H1 (cell line): Measurements from ENCODE around the gene MOGAT2. TPM values are rescaled to one million over a fixed set of nuclear protein-coding genes. Genes with fewer than 3 reads are reported as not detected.

Source experiments
- CTCF ChIA-PET: fragments of 300-600 bp; sonication (Branson Sonifier 250); formaldehyde crosslinking; loops from one replicate; lab custom pipeline; 2021; ENCODE audit not compliant: partially characterized antibody; lab: Charles Lee
- POLR2A ChIA-PET: fragments of 300-600 bp; sonication (Branson Sonifier 250); formaldehyde crosslinking; loops from one replicate; lab custom pipeline; 2021; ENCODE audit warnings: inconsistent platforms; ENCODE audit not compliant: partially characterized antibody; lab: Charles Lee
- DNase-seq, 2 experiments: peaks; one replicate each; pipeline versions ENCODE4 v3.0.0 to v3.0.0-alpha.2; 2010 to 2022; ENCODE audit warnings: low spot score in 2 of 2, low read depth in 1 of 2, mixed read lengths in 1 of 2
- FAIRE-seq: peaks from 2 replicates; lab custom pipeline; 2011; peaks lifted over from hg19 to GRCh38; lab: Jason Lieb, UNC
- H2AFZ ChIP-seq: 2 replicates; pipeline ENCODE4 v1.8.1; 2012; ENCODE audit warnings: low read length, inconsistent platforms
- H2AK5ac ChIP-seq: 2 replicates; pipeline ENCODE4 v1.6.1; 2013; ENCODE audit warnings: low read depth, low read length
- H2BK120ac ChIP-seq: replicated peaks from 2 replicates; pipeline ENCODE3; 2013; ENCODE audit warnings: low read depth, low read length, inconsistent platforms
- H2BK12ac ChIP-seq: 2 replicates; pipeline ENCODE4 v1.6.1; 2013; ENCODE audit warnings: low read depth, low read length
- H2BK15ac ChIP-seq: 2 replicates; pipeline ENCODE4 v1.6.1; 2013; ENCODE audit warnings: low read length
- H2BK20ac ChIP-seq: 2 replicates; pipeline ENCODE4 v1.6.1; 2013; ENCODE audit warnings: low read length
- H2BK5ac ChIP-seq: 2 replicates; pipeline ENCODE4 v1.6.1; 2013; ENCODE audit warnings: low read depth, low read length
- H3K14ac ChIP-seq: 2 replicates; pipeline ENCODE4 v1.6.1; 2013; ENCODE audit warnings: inconsistent platforms; ENCODE audit not compliant: insufficient read length
- H3K18ac ChIP-seq: 2 replicates; pipeline ENCODE4 v1.6.1; 2013; ENCODE audit warnings: low read length; ENCODE audit errors: extremely low read depth
- H3K23ac ChIP-seq: 2 replicates; pipeline ENCODE4 v1.6.1; 2013; ENCODE audit warnings: inconsistent platforms; ENCODE audit not compliant: insufficient read length
- H3K23me2 ChIP-seq: 2 replicates; pipeline ENCODE4 v1.6.1; 2013; ENCODE audit warnings: low read depth, low read length
- H3K27ac ChIP-seq: 2 replicates; pipeline ENCODE4 v1.6.1; 2011; ENCODE audit warnings: low read depth, low read length, inconsistent platforms
- H3K27me3 ChIP-seq, 4 experiments: replicated peaks in 1 of 4; 1 replicate in 1 of 4; 2 replicates in 3 of 4; pipeline versions ENCODE4 v1.6.1 to v1.8.1; 2011 to 2013; ENCODE audit warnings: low read length in 3 of 4, mild to moderate bottlenecking in 3 of 4, inconsistent platforms in 2 of 4, mixed read lengths in 2 of 4, moderate library complexity in 1 of 4; ENCODE audit not compliant: control insufficient read depth in 3 of 4, insufficient read depth in 3 of 4; ENCODE audit errors: extremely low read depth in 1 of 4
- H3K36me3 ChIP-seq, 4 experiments: 2 replicates each; pipeline versions ENCODE4 v1.6.1 to v1.8.1; 2011 to 2013; ENCODE audit warnings: mild to moderate bottlenecking in 4 of 4, low read length in 3 of 4, moderate library complexity in 2 of 4, control low read depth in 1 of 4, inconsistent platforms in 1 of 4; ENCODE audit not compliant: insufficient read depth in 4 of 4, control insufficient read depth in 2 of 4
- H3K4ac ChIP-seq: replicated peaks from 2 replicates; pipeline ENCODE3; 2013; ENCODE audit warnings: low read length, low read depth, mixed read lengths, inconsistent platforms; ENCODE audit not compliant: insufficient read length
- H3K4me1 ChIP-seq, 4 experiments: replicated peaks in 1 of 4; 1 replicate in 1 of 4; 2 replicates in 3 of 4; pipeline versions ENCODE4 v1.6.1 to v1.8.1; 2011 to 2013; ENCODE audit warnings: low read length in 3 of 4, inconsistent platforms in 2 of 4, mixed read lengths in 1 of 4; ENCODE audit not compliant: insufficient read depth in 4 of 4, control insufficient read depth in 3 of 4
- H3K4me2 ChIP-seq, 2 experiments: 2 replicates each; pipeline versions ENCODE4 v1.6.1 to v1.8.1; 2011 to 2013; ENCODE audit warnings: low read depth in 2 of 2, low read length in 2 of 2, control low read depth in 1 of 2, inconsistent platforms in 1 of 2, mild to moderate bottlenecking in 1 of 2; ENCODE audit not compliant: insufficient read depth in 1 of 2
- H3K4me3 ChIP-seq, 4 experiments: fragments of 200-600, 300-600 bp in 1 of 4; sonication (generic), shearing (Covaris generic), sonication (Bioruptor Twin) in 1 of 4; 2 replicates each; pipeline versions ENCODE4 v1.5.1 to v1.8.1; 2011 to 2016; ENCODE audit warnings: low read length in 4 of 4, low read depth in 3 of 4, control low read depth in 2 of 4, inconsistent platforms in 2 of 4, mild to moderate bottlenecking in 2 of 4, mixed read lengths in 1 of 4, moderate library complexity in 1 of 4; ENCODE audit not compliant: insufficient read depth in 2 of 4; ENCODE audit errors: extremely low read depth in 1 of 4
- H3K56ac ChIP-seq: replicated peaks from 2 replicates; pipeline ENCODE3; 2013; ENCODE audit warnings: low read depth, mild to moderate bottlenecking, mixed read lengths, low read length, inconsistent platforms; ENCODE audit not compliant: insufficient read length
- H3K79me1 ChIP-seq: 2 replicates; pipeline ENCODE4 v1.6.1; 2013; ENCODE audit warnings: low read depth, low read length, control low read depth
- H3K79me2 ChIP-seq, 2 experiments: 2 replicates each; pipeline versions ENCODE4 v1.6.1 to v1.8.1; 2012 to 2013; ENCODE audit warnings: low read length in 2 of 2, mild to moderate bottlenecking in 2 of 2, inconsistent platforms in 1 of 2; ENCODE audit not compliant: insufficient read depth in 2 of 2, control insufficient read depth in 1 of 2
- H3K9ac ChIP-seq, 4 experiments: replicated peaks in 1 of 4; 1 replicate in 1 of 4; 2 replicates in 3 of 4; pipeline versions ENCODE4 v1.6.1 to v1.8.1; 2011 to 2013; ENCODE audit warnings: low read depth in 3 of 4, low read length in 3 of 4, control low read depth in 2 of 4, mild to moderate bottlenecking in 2 of 4, moderate library complexity in 2 of 4, inconsistent platforms in 1 of 4; ENCODE audit errors: extremely low read depth in 1 of 4
- H3K9me3 ChIP-seq, 2 experiments: 2 replicates each; pipeline versions ENCODE4 v1.6.1 to v1.8.1; 2012 to 2013; ENCODE audit warnings: mild to moderate bottlenecking in 2 of 2, moderate library complexity in 2 of 2, control low read depth in 1 of 2, inconsistent platforms in 1 of 2, low read depth in 1 of 2, low read length in 1 of 2, mixed read lengths in 1 of 2; ENCODE audit not compliant: insufficient read depth in 2 of 2
- H4K20me1 ChIP-seq, 2 experiments: replicated peaks in 1 of 2; 2 replicates each; pipeline versions ENCODE3 to v1.8.1; 2011 to 2013; ENCODE audit warnings: inconsistent platforms in 2 of 2, low read length in 2 of 2, mild to moderate bottlenecking in 1 of 2; ENCODE audit not compliant: insufficient read depth in 2 of 2, control insufficient read depth in 1 of 2
- H4K5ac ChIP-seq: 2 replicates; pipeline ENCODE4 v1.6.1; 2013; ENCODE audit warnings: low read length, low read depth, mixed read lengths, inconsistent platforms; ENCODE audit not compliant: insufficient read length
- H4K8ac ChIP-seq: 2 replicates; pipeline ENCODE4 v1.8.0; 2013; ENCODE audit warnings: mild to moderate bottlenecking, moderate library complexity, low read length, inconsistent platforms; ENCODE audit not compliant: insufficient read depth; ENCODE audit errors: extremely low read depth
- H4K91ac ChIP-seq: replicated peaks from 2 replicates; pipeline ENCODE3; 2013; ENCODE audit warnings: low read length, mixed read lengths, inconsistent platforms; ENCODE audit not compliant: insufficient read length
- SP1 ChIP-seq: IDR thresholded peaks from 2 replicates; pipeline ENCODE4 v1.6.1; 2011; ENCODE audit warnings: low read depth, low read length
- YY1 ChIP-seq: IDR thresholded peaks from 2 replicates; pipeline ENCODE4 v1.6.1; 2011; ENCODE audit warnings: low read depth, mild to moderate bottlenecking, low read length
- WGBS, 2 experiments: shearing (Covaris generic) in 1 of 2; methylation state at CpG; one replicate each; pipeline versions ENCODE4 v1.1.6 to v1.1.7; 2013 to 2015; ENCODE audit warnings: low lambda C conversion rate in 2 of 2, mixed read lengths in 2 of 2, inconsistent platforms in 1 of 2, low coverage in 1 of 2, missing lambda C conversion rate in 1 of 2; ENCODE audit not compliant: insufficient replicate concordance in 2 of 2, insufficient coverage in 1 of 2, insufficient read length in 1 of 2; ENCODE audit errors: extremely low coverage in 1 of 2, missing lambda C conversion rate in 1 of 2; 5-methylcytosine and 5-hydroxymethylcytosine counted together
- polyA plus RNA-seq, 7 experiments: library from polyadenylated mRNA; depleted of rRNA in 3 of 7; stranded (reverse) in 5 of 7; unstranded in 2 of 7; fragments of >200 nt in 5 of 7; fragments of 200-250 nt in 2 of 7; gene quantifications; 1 replicate in 5 of 7; 2 replicates in 1 of 7; 4 replicates in 1 of 7; pipeline versions ENCODE4 v1.2.1 to v1.2.3, GENCODE V29; 2011 to 2013; ENCODE audit warnings: missing spikeins in 2 of 7, mixed read lengths in 2 of 7
- total RNA-seq: library from RNA; stranded (reverse); fragmentation: NEBNext Ultra II Directional; extraction: Animal tissue kit (Norgen Biotek cat#: 25700); gene quantifications from 2 replicates; pipeline ENCODE4 v1.2.1, GENCODE V29; 2021

The MOGAT2 gene
- total and polyA plus RNA-seq, 2 of the 8 experiments (the other 6 are each of a cell fraction or from before 2014, with no cell fraction given), result not detected

DNA sequence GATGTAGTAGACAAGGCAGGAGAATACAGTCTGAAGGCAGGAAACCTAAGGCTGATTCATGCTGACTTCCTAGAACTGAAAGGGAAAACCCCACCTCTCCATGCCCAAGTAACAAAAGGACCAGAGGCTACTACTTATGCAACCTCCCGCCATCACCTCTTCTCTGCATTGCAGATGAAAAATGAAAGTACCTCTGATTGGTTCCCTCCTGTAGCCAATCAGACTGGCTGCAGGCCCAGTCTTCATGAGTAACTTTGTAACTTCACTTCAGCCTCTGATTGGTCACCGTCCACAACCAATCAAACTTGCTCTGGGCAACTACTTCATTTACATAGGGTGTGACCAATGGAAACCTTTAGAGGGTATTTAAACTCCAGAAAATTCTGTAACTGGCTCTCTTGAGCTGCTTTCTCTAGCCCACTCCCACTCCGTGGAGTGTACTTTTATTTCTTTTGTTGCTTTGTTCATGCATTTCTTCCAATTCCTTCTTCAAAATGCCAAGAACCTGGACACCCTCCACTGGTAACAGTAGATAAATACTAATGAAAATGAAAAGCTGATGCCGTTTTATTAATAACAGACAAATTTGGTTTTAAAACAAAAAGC is 43.6 kb upstream of the MOGAT2 start:
- peaks cover 5 to 7% of the 10 kb centered on the region in 2 experiments; a peak in 1 of 4 replicates for H3K9me3 ChIP-seq
- no peak overlapping the region for H2BK12ac ChIP-seq
- no peak overlapping the region for H3K56ac ChIP-seq
- no peak overlapping the region for H4K91ac ChIP-seq
- H2BK120ac ChIP-seq, result no peak overlapping the region
- H3K4me2 ChIP-seq, result no peak overlapping the region
- H3K23me2 ChIP-seq, result no peaks in the 10 kb centered on the region
- no peak overlapping the region for H3K4me3 ChIP-seq
- DNase-seq (no peak), FAIRE-seq (no peak)
- no peak overlapping the region for H4K5ac ChIP-seq
- H3K9ac ChIP-seq, result no peak overlapping the region
- no peak overlapping the region for H2AFZ ChIP-seq
- no peak overlapping the region for H3K18ac ChIP-seq
- H3K79me1 ChIP-seq, result no peaks in the 10 kb centered on the region
- no peak overlapping the region for H2AK5ac ChIP-seq
- H3K79me2 ChIP-seq, result no peaks in the 10 kb centered on the region
- 94% methylated on average over 4 of the region's 4 CpGs; no CpG with 5 or more reads in 1 of the 2 experiments for WGBS, 2 experiments
- TF ChIP-seq YY1 (no peak), SP1 (0 out of 2 replicates have a peak, but pooled peaks have one; percentile 40)
- ChIA-PET CTCF (interaction anchor here (1.2 to 3.2 kb wide), 3 partner anchors 12 to 76 kb away, joined by 4 to 18 read pairs (median 4); no protein-coding TSS in a partner anchor), POLR2A (no interaction called here)
- H2BK15ac ChIP-seq, result no peak overlapping the region
- H3K4me1 ChIP-seq, result no peaks in the 10 kb centered on the region
- H3K27ac ChIP-seq, result no peak overlapping the region
- H4K20me1 ChIP-seq, result peaks cover 0 to 1% of the 10 kb centered on the region in 2 experiments
- H2BK20ac ChIP-seq, result no peak overlapping the region
- H3K4ac ChIP-seq, result no peak overlapping the region
- peaks cover 18 to 32% (median 24%) of the 10 kb centered on the region in 4 experiments for H3K27me3 ChIP-seq
- H3K14ac ChIP-seq, result no peak overlapping the region
- no peak overlapping the region for H4K8ac ChIP-seq
- no peak overlapping the region for H3K23ac ChIP-seq
- H2BK5ac ChIP-seq, result no peak overlapping the region
- no peaks in the 10 kb centered on the region for H3K36me3 ChIP-seq
